ENCODE measurements around the gene GSPT1.

- TF ChIP-seq EZH2 (IDR thresholded peaks at IDR 0.05; ENCODE audit: borderline replicate concordance, low read depth, low read length, poor library complexity, severe bottlenecking), result no peak
- no peak for TF ChIP-seq CTCF (conservative IDR thresholded peaks at IDR 0.05; ENCODE audit: low read depth, low read length)
Measured at GRCh38 chr16:11956558-11956957, 40.8 kb upstream of the GSPT1 start.

All from A673 (cell line).